Measurements from ENCODE around the gene BCAS4. TPM values are rescaled to one million over a fixed set of nuclear protein-coding genes. Genes with fewer than 3 reads are reported as not detected.

The BCAS4 gene
- total and polyA plus RNA-seq, 4 donors = 4.3 to 5.7 (median 5.0) TPM

DNA sequence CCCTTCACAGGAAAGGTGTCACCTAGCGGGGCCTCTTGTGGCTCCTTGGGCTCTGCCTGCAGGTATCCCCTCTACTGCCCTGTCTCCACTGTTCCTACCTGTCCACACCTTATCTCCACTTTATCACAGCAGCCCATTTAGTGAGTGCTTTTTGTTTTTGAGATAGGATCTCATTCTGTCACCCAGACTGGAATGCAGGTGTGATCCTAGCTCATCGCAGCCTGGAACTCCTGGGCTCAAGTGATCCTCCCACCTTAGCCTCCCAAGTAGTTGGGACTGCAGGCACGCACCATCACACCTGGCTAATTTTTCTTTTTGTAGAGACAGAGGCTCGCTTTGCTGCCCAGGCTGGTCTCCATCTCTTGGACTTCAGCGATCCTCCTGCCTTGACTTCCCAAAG is 48.0 kb downstream of the BCAS4 start:
- no peaks in the 10 kb centered on the region for H3K36me3 ChIP-seq (ENCODE audit: control insufficient read depth in 4 of 4, insufficient read depth in 4 of 4, low read length in 4 of 4)
- no peak overlapping the region for H3K4me3 ChIP-seq
- H3K27me3 ChIP-seq (ENCODE audit: control insufficient read depth in 3 of 3, insufficient read depth in 3 of 3, low read length in 2 of 3) = no peaks in the 10 kb centered on the region
- peaks cover 0 to 5% (median 0%) of the 10 kb centered on the region in 5 donors for H3K4me1 ChIP-seq (ENCODE audit: control insufficient read depth in 5 of 5, insufficient read depth in 5 of 5, low read length in 5 of 5)
- no peak for ATAC-seq (ENCODE audit: insufficient read depth, low FRiP score)
- no peak overlapping the region for H3K27ac ChIP-seq (ENCODE audit: low read depth in 1 of 2, low read length in 1 of 2)
- DNase-seq = no peak
- no peak overlapping the region for H3K9ac ChIP-seq (ENCODE audit: insufficient read depth in 1 of 2, low read length in 2 of 2)
- WGBS, 2 donors = 93 to 98% methylated on average over 5 of the region's 5 CpGs
- TF ChIP-seq, protein P1, sequence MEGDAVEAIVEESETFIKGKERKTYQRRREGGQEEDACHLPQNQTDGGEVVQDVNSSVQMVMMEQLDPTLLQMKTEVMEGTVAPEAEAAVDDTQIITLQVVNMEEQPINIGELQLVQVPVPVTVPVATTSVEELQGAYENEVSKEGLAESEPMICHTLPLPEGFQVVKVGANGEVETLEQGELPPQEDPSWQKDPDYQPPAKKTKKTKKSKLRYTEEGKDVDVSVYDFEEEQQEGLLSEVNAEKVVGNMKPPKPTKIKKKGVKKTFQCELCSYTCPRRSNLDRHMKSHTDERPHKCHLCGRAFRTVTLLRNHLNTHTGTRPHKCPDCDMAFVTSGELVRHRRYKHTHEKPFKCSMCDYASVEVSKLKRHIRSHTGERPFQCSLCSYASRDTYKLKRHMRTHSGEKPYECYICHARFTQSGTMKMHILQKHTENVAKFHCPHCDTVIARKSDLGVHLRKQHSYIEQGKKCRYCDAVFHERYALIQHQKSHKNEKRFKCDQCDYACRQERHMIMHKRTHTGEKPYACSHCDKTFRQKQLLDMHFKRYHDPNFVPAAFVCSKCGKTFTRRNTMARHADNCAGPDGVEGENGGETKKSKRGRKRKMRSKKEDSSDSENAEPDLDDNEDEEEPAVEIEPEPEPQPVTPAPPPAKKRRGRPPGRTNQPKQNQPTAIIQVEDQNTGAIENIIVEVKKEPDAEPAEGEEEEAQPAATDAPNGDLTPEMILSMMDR (IDR thresholded peaks at IDR 0.05; ENCODE audit: control extremely low read depth, extremely low read depth) = no peak
- H3K9me3 ChIP-seq (ENCODE audit: control insufficient read depth in 4 of 4, insufficient read depth in 3 of 4, low read length in 3 of 4) = no peaks in the 10 kb centered on the region

DNA sequence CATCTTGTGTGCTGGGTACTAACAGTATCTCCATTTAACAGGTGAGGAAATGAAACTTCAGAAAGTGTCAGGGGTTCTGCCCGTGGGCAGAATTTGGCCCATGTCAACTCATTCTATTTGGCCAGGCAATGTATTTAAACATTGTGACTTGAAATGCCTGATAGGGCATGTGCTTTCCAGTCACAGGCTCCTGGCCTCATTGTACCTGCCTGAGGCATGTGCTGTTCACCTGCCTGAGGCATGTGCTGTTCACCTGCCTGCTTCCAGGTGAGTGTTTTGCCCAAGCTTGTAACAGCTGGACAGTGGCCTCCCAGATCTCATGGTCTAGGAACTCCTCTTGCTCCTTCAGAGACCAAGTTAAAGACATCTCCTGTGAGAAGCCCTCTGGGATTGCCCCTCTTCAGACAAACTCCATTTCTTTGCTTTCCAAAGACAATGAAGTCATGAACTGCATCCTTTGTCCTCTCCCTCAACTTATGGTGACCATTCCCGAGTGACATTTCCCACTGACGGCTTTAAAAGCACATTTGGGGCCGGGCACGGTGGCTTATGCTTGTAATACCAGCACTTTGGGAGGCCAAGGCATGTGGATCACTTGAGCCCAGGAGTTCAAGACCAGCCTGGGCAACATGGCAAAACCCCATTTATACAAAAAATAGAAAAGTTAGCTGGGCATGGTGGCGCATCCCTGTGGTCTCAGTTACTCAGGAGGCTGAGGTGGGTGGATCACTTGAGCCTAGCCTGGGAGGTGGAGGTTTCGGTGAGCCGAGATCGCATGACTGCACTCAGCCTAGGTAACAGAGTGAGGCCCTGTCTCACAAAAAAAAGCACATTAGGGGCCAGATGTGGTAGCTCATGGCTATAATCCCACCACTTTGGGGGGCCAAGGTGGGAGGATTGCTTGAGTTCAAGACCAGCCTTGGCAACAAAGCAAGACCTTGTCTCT is 48.7 kb downstream of the BCAS4 start:
- Histone ChIP-seq H3K4me3 (no peak overlapping the region), H3K4me1 (ENCODE audit: control insufficient read depth in 5 of 5, insufficient read depth in 5 of 5, low read length in 5 of 5) (peaks cover 0 to 5% (median 3%) of the 10 kb centered on the region in 5 donors), H3K27ac (ENCODE audit: low read depth in 1 of 2, low read length in 1 of 2) (no peak overlapping the region), H3K27me3 (ENCODE audit: control insufficient read depth in 3 of 3, insufficient read depth in 3 of 3, low read length in 2 of 3) (no peaks in the 10 kb centered on the region), H3K36me3 (ENCODE audit: control insufficient read depth in 4 of 4, insufficient read depth in 4 of 4, low read length in 4 of 4) (no peaks in the 10 kb centered on the region), H3K9ac (ENCODE audit: insufficient read depth in 1 of 2, low read length in 2 of 2) (no peak overlapping the region), H3K9me3 (ENCODE audit: control insufficient read depth in 4 of 4, insufficient read depth in 3 of 4, low read length in 3 of 4) (no peaks in the 10 kb centered on the region)
- DNase-seq (no peak), ATAC-seq (ENCODE audit: insufficient read depth, low FRiP score) (no peak)
- 85 to 93% methylated on average over 9 of the region's 9 CpGs for WGBS, 2 donors
- TF ChIP-seq, protein P1 (IDR thresholded peaks at IDR 0.05; ENCODE audit: control extremely low read depth, extremely low read depth) = no peak

DNA sequence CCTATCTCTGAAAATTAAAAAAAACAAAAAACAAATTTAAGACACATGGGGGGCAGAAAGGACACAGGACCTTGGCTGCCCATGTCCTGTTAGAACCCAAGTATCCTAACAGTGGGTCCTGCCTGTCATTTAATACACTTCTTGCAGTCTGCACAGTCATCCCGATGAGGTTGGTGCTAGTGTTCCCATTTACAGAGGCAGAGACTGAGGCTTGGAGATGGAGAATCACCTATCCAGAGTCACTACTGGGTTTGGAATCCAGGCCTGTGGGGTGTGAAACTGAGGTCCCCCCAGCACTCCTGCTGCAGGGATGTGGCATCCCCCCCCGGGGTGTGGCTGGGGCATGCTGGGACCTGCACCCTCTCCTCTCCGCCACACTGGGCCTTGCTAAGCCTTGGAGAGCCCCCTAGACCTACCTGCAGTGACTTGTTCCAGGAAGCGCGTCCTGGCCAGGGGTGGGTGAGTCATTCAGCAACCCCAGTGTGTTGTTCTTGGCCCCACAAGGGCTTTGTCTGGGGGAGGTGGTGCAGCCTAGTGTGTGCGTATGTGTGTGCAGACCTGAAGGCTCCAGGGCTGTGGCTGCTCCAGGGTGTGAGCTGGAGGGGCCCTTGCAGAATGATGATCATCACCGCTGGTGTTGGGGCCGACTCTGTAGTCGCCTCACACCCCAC is 49.7 kb downstream of the BCAS4 start:
- 91 to 95% methylated on average over 9 of the region's 9 CpGs for WGBS, 2 donors
- no peak for ATAC-seq (ENCODE audit: insufficient read depth, low FRiP score)
- no peak overlapping the region for H3K4me3 ChIP-seq

More for the DNA sequence above, 49.7 kb downstream of the BCAS4 start:
- Histone ChIP-seq H3K27ac (ENCODE audit: low read depth in 1 of 2, low read length in 1 of 2) (no peak overlapping the region), H3K9ac (ENCODE audit: insufficient read depth in 1 of 2, low read length in 2 of 2) (no peak overlapping the region), H3K4me1 (ENCODE audit: control insufficient read depth in 5 of 5, insufficient read depth in 5 of 5, low read length in 5 of 5) (peaks cover 0 to 11% (median 4%) of the 10 kb centered on the region in 5 donors), H3K9me3 (ENCODE audit: control insufficient read depth in 4 of 4, insufficient read depth in 3 of 4, low read length in 3 of 4) (no peaks in the 10 kb centered on the region), H3K27me3 (ENCODE audit: control insufficient read depth in 3 of 3, insufficient read depth in 3 of 3, low read length in 2 of 3) (no peaks in the 10 kb centered on the region), H3K36me3 (ENCODE audit: control insufficient read depth in 4 of 4, insufficient read depth in 4 of 4, low read length in 4 of 4) (no peaks in the 10 kb centered on the region)
- DNase-seq = no peak
- TF ChIP-seq, protein P1 (IDR thresholded peaks at IDR 0.05; ENCODE audit: control extremely low read depth, extremely low read depth) = no peak
